VCaP (cell line): Measurements from ENCODE around the gene TSC22D3.

Experiments
- H3K27ac ChIP-seq: fragments of 450-650 bp; 2 replicates; pipeline ENCODE4 v1.5.1; 2017
- TF ChIP-seq, protein P1 (sequence below): fragments of 450-650 bp; conservative IDR thresholded peaks from 2 replicates; pipeline ENCODE4 v1.5.1; 2017; ENCODE audit warnings: mild to moderate bottlenecking, moderate library complexity

The TSC22D3 gene

DNA sequence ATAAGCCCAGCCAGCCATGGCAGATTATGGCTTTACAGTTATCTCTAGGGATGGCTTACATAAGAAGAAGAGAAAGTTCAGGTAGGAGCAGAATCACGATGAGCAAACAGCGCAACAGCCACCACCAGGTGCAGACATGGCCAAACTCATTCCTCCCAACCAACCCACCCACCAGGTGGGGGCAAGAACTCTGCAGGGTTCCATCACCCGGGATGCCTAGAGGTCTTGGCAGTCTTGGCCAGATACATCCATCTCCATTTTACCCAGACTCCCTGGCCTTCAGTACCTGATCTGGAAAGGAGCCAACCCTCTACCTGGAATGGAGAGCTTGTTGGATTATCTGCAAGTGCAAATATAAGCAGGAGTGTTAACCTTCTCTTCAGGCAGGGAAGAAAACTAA lies 7.5 kb downstream of the TSC22D3 start:
- H3K27ac ChIP-seq, result no peak overlapping the region
- TF ChIP-seq, protein P1, sequence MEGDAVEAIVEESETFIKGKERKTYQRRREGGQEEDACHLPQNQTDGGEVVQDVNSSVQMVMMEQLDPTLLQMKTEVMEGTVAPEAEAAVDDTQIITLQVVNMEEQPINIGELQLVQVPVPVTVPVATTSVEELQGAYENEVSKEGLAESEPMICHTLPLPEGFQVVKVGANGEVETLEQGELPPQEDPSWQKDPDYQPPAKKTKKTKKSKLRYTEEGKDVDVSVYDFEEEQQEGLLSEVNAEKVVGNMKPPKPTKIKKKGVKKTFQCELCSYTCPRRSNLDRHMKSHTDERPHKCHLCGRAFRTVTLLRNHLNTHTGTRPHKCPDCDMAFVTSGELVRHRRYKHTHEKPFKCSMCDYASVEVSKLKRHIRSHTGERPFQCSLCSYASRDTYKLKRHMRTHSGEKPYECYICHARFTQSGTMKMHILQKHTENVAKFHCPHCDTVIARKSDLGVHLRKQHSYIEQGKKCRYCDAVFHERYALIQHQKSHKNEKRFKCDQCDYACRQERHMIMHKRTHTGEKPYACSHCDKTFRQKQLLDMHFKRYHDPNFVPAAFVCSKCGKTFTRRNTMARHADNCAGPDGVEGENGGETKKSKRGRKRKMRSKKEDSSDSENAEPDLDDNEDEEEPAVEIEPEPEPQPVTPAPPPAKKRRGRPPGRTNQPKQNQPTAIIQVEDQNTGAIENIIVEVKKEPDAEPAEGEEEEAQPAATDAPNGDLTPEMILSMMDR, result no peak

DNA sequence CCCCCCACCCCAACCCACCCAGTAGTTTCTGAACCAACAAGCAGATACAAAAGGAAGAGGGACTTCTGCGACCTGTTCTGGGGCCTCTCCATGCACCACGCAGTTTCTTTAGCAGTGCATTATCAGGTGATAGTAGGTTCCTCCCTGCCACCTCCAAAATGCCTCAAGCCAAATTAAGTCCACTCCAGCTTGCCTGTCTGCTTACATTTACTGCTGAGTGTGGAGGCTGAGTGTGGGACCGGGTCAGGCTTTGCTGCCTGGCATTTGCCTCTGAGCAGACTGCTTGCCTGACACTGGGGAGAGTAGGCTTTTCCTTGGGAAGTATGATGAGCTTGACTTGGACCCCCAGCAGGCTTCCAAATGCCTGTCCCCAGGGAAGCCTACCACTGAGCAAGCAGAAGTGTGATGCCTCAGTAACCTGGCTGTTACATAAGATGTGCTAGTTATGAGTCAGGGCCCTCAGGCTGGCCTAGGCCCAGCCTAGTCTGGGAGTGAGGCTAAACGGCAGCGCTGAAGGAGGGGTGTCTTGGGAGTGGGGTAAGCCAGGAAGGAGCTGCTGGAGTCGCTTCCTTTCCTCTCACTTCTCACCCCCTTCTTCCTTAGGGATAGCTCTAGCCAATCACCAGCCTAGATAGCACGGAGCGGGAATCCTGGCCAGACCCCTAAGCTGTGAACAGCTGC lies 9.0 kb downstream of the TSC22D3 start:
- TF ChIP-seq, protein P1, result no peak
- no peak overlapping the region for H3K27ac ChIP-seq

DNA sequence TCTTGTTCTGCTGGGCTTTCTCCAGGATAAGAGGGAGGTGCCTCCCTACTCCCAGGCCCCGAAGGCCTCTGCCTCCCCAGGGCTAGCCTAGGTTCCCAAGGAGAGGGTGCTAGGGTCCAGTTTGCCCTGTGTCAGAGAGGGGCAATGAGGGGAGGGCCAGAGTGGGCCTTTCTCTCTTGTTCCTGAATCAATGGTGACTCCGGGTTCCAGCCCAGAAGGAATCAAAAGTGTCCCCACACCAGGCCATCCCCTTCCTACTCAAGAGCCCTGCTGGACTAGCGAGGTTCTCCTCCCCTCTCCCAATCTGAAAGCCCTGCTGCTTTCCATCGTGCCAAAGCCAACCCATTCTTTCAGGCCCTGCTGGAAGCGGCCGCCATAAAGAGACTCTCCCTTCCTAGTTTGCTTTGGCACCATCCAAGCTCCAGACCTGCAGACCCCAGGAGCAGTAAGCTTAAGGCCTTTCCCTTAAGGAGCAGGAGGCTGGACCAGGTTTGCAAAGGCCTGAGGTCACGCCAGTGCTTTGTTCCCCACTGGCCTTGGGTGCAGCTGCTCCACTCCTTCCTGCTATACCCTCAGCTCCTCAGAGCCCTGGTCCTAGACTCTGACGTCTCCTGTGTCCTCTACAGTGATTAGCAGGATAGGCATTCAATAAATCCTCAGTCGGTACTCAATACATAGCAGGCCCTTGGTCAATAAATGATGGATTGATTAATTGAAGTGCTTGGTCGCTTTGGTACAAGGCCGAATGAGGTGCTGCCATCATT lies 10.6 kb downstream of the TSC22D3 start:
- H3K27ac ChIP-seq, result no peak overlapping the region
- TF ChIP-seq, protein P1, result no peak

DNA sequence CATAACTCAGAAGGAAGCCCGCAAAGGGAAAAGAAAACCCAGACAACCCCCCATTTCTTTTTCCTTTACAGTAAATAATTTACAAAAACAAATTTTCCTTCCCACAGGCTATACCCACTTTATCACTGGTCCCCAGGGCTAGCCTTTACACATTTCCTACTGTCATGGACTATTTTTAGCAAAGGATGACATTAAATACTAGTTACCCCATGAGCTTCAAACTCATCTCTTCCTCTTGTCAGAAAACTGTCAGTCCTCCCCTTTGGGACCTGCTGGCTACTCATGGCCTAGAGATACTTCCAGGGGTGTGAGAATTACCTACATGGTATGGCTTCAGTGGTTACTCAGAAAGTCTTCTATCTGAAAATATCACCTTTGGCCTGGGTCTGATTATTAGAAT lies 11.9 kb downstream of the TSC22D3 start:
- no peak overlapping the region for H3K27ac ChIP-seq
- TF ChIP-seq, protein P1, result no peak

DNA sequence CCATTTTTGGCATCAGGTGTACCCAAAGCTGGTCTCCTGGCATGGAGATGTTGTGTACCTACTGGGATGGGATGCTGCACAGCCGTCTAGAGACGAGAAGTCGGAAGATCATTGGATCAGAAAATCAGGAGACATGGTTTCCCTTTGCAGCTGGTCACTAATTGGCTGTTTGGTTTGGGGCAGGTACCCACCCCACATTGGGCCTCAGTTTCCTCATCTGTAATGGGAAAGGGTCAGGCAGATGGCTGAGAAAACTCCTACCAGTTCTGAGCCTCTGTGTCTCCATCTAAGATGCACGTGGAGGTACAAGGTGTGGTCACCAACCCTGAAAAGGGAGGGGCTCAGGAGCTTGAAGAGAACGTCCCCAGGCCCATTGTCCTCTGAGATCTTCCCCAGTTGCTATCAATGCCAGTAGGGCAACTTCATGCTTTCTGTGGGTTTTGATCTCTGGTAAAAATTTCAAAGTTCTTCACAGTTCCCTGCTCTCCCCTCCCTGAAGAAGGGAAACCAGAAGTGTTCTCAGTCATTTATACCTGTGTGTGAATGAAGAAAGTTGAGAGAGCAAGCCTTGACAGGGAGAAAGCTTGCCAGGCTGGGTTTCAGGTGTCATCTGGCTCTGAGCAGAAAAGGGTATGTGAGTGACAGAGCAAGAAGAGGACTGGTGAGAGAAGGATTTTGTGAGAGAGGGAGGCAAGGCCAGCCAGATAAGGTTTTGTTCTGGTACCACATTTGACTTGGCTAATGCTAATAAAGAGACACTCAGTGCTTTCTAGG lies 15.1 kb downstream of the TSC22D3 start:
- TF ChIP-seq, protein P1, result no peak

DNA sequence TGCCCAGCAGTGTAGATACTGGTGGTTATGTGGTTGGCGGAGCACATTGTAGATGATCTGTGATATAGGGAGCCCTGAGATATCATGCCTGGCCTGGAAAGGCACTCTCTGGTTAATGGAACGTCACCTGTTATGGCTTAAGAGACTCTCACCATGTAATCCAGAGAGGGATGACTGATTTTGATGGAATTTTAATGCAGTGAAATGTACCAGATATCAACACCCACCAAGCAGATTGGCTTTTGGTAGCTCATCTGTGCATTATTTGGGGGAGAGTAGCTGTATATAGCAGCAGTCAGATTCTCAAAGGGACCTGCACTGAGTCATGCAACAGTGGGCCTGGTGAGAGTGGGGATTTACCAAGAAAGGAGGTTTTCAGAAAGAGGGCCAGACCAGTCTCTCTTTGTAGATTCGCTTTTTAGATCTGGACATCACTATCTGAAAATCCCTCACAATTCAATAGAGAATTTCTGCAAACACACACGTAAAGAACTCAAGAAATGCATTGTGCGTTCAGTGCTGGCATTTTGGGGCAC lies 17.3 kb downstream of the TSC22D3 start:
- TF ChIP-seq, protein P1, result no peak

More for the DNA sequence above, 15.1 kb downstream of the TSC22D3 start:
- no peak overlapping the region for H3K27ac ChIP-seq

DNA sequence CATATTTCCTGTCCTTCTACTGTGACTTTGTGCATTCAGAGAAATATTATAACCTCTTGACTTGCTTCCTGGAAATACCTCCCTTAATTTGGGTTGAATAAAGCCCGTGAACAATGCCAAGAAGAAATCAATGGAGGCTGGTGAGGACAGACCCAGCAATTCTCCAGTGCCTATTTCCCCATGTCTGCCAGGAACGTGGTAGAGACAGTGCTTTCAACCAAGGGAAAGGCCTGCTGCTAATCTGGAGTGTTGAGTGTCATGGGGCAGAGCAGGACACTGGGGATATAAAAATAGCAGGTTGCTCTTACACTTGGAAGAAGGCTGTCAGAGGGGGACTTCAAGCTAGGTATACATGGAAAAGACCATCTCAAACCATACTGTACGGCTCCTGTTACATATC lies 19.9 kb downstream of the TSC22D3 start:
- TF ChIP-seq, protein P1, result no peak
- H3K27ac ChIP-seq, result no peak overlapping the region

More for the DNA sequence above, 17.3 kb downstream of the TSC22D3 start:
- no peak overlapping the region for H3K27ac ChIP-seq
